K562 (cell line): ENCODE measurements around the gene BRAP. TPM values are rescaled to one million over a fixed set of nuclear protein-coding genes. Genes with fewer than 3 reads are reported as not detected.

ENCODE experiments used
- HDAC6 ChIP-seq: IDR thresholded peaks from 2 replicates; pipeline ENCODE4 v1.6.1; 2012; ENCODE audit warnings: low read depth, mild to moderate bottlenecking, control low read depth, inconsistent platforms, low read length, moderate library complexity
- POLR2G ChIP-seq: fragments of 200-400 bp; formaldehyde crosslinking; IDR thresholded peaks from 2 replicates; pipeline ENCODE4 v1.6.1; 2017; ENCODE audit warnings: low read depth, mild to moderate bottlenecking, antibody characterized with exemption, low read length, moderate library complexity
- TBP ChIP-seq: optimal IDR thresholded peaks from 2 replicates; pipeline ENCODE3; 2011; ENCODE audit warnings: low read depth, low read length, improper control_type of control experiment
- polyA plus RNA-seq, 8 experiments: library from polyadenylated mRNA; depleted of rRNA in 4 of 8; stranded (reverse) in 5 of 8; unstranded in 3 of 8; fragments of >200 nt; fragmentation: Nextera tagmentation in 2 of 8; fragmentation: Illumina TruSeq in 1 of 8; extraction: Ambion mirVana in 2 of 8; extraction: Trizol in 1 of 8; gene quantifications; 2 replicates each; pipeline versions ENCODE4 v1.2.1 to v1.2.3, GENCODE V29; 2011 to 2014; ENCODE audit warnings: inconsistent platforms in 1 of 8, missing spikeins in 1 of 8
- total RNA-seq, 7 experiments: library from RNA; depleted of rRNA in 6 of 7; stranded (reverse); fragments of >200 nt in 6 of 7; fragmentation: Illumina TruSeq in 2 of 7; extraction: Trizol in 2 of 7; gene quantifications; 2 replicates each; pipeline versions ENCODE4 v1.2.1 to v1.2.3, GENCODE V29; 2011 to 2021; ENCODE audit warnings: low replicate concordance in 1 of 7
- TF ChIP-seq, protein P1 (sequence below): fragments of 450-650 bp; IDR thresholded peaks from 2 replicates; pipeline ENCODE4 v1.6.1; 2016; ENCODE audit warnings: mild to moderate bottlenecking, moderate library complexity
- TF ChIP-seq, protein P2 (sequence below): IDR thresholded peaks from 2 replicates; pipeline ENCODE4 v1.6.1; 2011; ENCODE audit not compliant: insufficient read length; ENCODE audit errors: extremely low read depth

Gene BRAP
- total and polyA plus RNA-seq, 9 of the 15 experiments (the other 6 are each of a cell fraction or from before 2014, with no cell fraction given) = 2.2 to 32.6 (median 27.5) TPM

DNA sequence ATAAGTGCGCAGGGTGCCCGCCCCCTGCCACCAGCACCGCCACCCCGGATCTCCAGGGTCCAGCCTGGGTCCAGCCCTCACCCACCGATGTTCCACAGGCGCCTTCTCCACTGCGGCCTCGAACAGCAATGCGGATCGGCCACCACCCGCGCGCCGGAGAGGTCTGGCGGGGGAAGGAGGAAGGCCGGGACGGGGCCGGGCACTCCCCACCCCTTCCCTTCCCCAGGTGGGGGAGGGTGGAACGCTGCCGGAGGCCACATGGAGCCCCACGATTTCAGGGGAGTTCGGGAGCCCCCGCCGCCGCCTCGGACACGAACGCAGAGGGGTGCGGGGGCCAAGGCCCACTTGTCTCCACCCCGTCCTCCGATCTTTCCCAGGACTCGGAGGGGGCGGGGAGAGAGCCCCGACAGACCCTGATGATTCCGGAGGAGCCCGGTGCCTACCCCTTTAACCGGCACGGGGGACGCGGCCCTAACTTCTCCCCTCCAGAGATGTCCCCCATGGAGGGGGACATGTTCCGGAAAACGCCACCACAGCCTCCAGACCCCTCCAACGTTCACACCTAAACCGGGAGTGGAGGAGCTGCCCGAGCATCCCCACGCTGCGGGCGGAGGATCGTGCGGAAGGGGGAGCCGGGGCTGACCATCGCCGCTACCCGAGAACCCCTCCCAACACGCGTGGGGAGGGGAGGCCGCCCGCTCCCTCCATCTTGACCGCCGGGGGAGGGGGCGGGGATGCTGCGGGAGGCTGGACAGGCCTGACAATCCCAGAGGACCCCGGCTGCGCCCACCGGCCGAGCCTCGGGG lies 87.7 kb downstream of the BRAP start (continued):
- TF ChIP-seq, protein P1, sequence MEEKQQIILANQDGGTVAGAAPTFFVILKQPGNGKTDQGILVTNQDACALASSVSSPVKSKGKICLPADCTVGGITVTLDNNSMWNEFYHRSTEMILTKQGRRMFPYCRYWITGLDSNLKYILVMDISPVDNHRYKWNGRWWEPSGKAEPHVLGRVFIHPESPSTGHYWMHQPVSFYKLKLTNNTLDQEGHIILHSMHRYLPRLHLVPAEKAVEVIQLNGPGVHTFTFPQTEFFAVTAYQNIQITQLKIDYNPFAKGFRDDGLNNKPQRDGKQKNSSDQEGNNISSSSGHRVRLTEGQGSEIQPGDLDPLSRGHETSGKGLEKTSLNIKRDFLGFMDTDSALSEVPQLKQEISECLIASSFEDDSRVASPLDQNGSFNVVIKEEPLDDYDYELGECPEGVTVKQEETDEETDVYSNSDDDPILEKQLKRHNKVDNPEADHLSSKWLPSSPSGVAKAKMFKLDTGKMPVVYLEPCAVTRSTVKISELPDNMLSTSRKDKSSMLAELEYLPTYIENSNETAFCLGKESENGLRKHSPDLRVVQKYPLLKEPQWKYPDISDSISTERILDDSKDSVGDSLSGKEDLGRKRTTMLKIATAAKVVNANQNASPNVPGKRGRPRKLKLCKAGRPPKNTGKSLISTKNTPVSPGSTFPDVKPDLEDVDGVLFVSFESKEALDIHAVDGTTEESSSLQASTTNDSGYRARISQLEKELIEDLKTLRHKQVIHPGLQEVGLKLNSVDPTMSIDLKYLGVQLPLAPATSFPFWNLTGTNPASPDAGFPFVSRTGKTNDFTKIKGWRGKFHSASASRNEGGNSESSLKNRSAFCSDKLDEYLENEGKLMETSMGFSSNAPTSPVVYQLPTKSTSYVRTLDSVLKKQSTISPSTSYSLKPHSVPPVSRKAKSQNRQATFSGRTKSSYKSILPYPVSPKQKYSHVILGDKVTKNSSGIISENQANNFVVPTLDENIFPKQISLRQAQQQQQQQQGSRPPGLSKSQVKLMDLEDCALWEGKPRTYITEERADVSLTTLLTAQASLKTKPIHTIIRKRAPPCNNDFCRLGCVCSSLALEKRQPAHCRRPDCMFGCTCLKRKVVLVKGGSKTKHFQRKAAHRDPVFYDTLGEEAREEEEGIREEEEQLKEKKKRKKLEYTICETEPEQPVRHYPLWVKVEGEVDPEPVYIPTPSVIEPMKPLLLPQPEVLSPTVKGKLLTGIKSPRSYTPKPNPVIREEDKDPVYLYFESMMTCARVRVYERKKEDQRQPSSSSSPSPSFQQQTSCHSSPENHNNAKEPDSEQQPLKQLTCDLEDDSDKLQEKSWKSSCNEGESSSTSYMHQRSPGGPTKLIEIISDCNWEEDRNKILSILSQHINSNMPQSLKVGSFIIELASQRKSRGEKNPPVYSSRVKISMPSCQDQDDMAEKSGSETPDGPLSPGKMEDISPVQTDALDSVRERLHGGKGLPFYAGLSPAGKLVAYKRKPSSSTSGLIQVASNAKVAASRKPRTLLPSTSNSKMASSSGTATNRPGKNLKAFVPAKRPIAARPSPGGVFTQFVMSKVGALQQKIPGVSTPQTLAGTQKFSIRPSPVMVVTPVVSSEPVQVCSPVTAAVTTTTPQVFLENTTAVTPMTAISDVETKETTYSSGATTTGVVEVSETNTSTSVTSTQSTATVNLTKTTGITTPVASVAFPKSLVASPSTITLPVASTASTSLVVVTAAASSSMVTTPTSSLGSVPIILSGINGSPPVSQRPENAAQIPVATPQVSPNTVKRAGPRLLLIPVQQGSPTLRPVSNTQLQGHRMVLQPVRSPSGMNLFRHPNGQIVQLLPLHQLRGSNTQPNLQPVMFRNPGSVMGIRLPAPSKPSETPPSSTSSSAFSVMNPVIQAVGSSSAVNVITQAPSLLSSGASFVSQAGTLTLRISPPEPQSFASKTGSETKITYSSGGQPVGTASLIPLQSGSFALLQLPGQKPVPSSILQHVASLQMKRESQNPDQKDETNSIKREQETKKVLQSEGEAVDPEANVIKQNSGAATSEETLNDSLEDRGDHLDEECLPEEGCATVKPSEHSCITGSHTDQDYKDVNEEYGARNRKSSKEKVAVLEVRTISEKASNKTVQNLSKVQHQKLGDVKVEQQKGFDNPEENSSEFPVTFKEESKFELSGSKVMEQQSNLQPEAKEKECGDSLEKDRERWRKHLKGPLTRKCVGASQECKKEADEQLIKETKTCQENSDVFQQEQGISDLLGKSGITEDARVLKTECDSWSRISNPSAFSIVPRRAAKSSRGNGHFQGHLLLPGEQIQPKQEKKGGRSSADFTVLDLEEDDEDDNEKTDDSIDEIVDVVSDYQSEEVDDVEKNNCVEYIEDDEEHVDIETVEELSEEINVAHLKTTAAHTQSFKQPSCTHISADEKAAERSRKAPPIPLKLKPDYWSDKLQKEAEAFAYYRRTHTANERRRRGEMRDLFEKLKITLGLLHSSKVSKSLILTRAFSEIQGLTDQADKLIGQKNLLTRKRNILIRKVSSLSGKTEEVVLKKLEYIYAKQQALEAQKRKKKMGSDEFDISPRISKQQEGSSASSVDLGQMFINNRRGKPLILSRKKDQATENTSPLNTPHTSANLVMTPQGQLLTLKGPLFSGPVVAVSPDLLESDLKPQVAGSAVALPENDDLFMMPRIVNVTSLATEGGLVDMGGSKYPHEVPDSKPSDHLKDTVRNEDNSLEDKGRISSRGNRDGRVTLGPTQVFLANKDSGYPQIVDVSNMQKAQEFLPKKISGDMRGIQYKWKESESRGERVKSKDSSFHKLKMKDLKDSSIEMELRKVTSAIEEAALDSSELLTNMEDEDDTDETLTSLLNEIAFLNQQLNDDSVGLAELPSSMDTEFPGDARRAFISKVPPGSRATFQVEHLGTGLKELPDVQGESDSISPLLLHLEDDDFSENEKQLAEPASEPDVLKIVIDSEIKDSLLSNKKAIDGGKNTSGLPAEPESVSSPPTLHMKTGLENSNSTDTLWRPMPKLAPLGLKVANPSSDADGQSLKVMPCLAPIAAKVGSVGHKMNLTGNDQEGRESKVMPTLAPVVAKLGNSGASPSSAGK = 0 out of 2 replicates have a peak, but pooled peaks have one; percentile 19
- peak; percentile 15 for TF ChIP-seq TBP
- peak; percentile 84 for TF ChIP-seq POLR2G
- TF ChIP-seq HDAC6 = no peak
- TF ChIP-seq, protein P2, sequence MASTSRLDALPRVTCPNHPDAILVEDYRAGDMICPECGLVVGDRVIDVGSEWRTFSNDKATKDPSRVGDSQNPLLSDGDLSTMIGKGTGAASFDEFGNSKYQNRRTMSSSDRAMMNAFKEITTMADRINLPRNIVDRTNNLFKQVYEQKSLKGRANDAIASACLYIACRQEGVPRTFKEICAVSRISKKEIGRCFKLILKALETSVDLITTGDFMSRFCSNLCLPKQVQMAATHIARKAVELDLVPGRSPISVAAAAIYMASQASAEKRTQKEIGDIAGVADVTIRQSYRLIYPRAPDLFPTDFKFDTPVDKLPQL = no peak
